PC-9 (cell line): Measurements from ENCODE around the gene PHLPP1. TPM values are rescaled to one million over a fixed set of nuclear protein-coding genes. Genes with fewer than 3 reads are reported as not detected.

Experiments used
- BruUV-seq: library from RNA; stranded (reverse); fragments of 400-500 nt; replicated peaks from 2 replicates; lab custom pipeline; 2021; lab: Mats Ljungman, UMichigan
- CTCF ChIA-PET: fragments of 300-600 bp; sonication (Branson Sonifier 250); formaldehyde crosslinking; loops from one replicate; lab custom pipeline; 2022; ENCODE audit warnings: antibody characterized with exemption; lab: Charles Lee
- POLR2A ChIA-PET: fragments of 300-600 bp; sonication (Branson Sonifier 250); formaldehyde crosslinking; loops from one replicate; lab custom pipeline; 2022; ENCODE audit warnings: antibody characterized with exemption; ENCODE audit not compliant: unreplicated experiment; lab: Charles Lee
- DNase-seq, 2 experiments: peaks; one replicate each; pipeline versions ENCODE4 v3.0.0 to v3.0.0-alpha.2; 2015 to 2022; ENCODE audit warnings: mixed read lengths in 1 of 2
- H2AFZ ChIP-seq: fragments of 200-600 bp; sonication (generic); 2 replicates; pipeline ENCODE4 v1.8.1; 2017; ENCODE audit warnings: antibody characterized with exemption
- H3F3A ChIP-seq: fragments of 200-600 bp; sonication (generic); 2 replicates; pipeline ENCODE4 v1.8.1; 2017; ENCODE audit warnings: antibody characterized with exemption, mild to moderate bottlenecking, low read depth; ENCODE audit not compliant: insufficient read depth
- H3K27ac ChIP-seq: fragments of 200-600 bp; sonication (generic); 2 replicates; pipeline ENCODE4 v1.6.1; 2016; ENCODE audit warnings: mixed run types
- H3K27me3 ChIP-seq: fragments of 200-600 bp; sonication (generic); 2 replicates; pipeline ENCODE4 v1.6.1; 2016; ENCODE audit warnings: low read depth, mixed run types; ENCODE audit not compliant: insufficient read depth
- H3K36me3 ChIP-seq: fragments of 200-600 bp; sonication (generic); 2 replicates; pipeline ENCODE4 v1.6.1; 2016; ENCODE audit warnings: low read depth, mixed run types
- H3K4me1 ChIP-seq: fragments of 200-600 bp; sonication (generic); replicated peaks from 2 replicates; pipeline ENCODE4 v1.6.1; 2016; ENCODE audit warnings: mixed run types; ENCODE audit not compliant: insufficient read depth
- H3K4me2 ChIP-seq: fragments of 200-600 bp; sonication (generic); 2 replicates; pipeline ENCODE4 v1.6.1; 2017; ENCODE audit warnings: mixed run types
- H3K4me3 ChIP-seq: fragments of 200-600 bp; sonication (generic); 2 replicates; pipeline ENCODE4 v1.6.1; 2016; ENCODE audit warnings: mixed run types
- H3K79me2 ChIP-seq: fragments of 200-600 bp; sonication (generic); 2 replicates; pipeline ENCODE4 v1.6.1; 2017; ENCODE audit warnings: low read depth, mixed run types
- H3K9me2 ChIP-seq: fragments of 200-600 bp; sonication (generic); 2 replicates; pipeline ENCODE4 v1.8.1; 2017; ENCODE audit warnings: mild to moderate bottlenecking; ENCODE audit not compliant: insufficient read depth
- H3K9me3 ChIP-seq: fragments of 200-600 bp; sonication (generic); 2 replicates; pipeline ENCODE4 v1.8.1; 2016; ENCODE audit warnings: low read depth; ENCODE audit not compliant: insufficient read depth
- H4K20me1 ChIP-seq: fragments of 200-600 bp; sonication (generic); 2 replicates; pipeline ENCODE4 v1.8.1; 2017; ENCODE audit not compliant: insufficient read depth
- EZH2 ChIP-seq: fragments of 200-600 bp; sonication (generic); IDR thresholded peaks from 2 replicates; pipeline ENCODE4 v1.8.0; 2017; ENCODE audit warnings: antibody characterized with exemption, low read depth
- intact Hi-C: fragments of 100-400 bp; cut with micrococcal nuclease; formaldehyde crosslinking; loops from one replicate; pipeline ENCODE4 v1.10.0; 2022; ENCODE audit not compliant: unreplicated experiment
- total RNA-seq: library from RNA; stranded (reverse); gene quantifications from 2 replicates; pipeline ENCODE4 v1.2.3, GENCODE V29; 2021
- TF ChIP-seq, protein P1 (sequence below): fragments of 200-600 bp; sonication (generic); conservative IDR thresholded peaks from 2 replicates; pipeline ENCODE4 v1.6.1; 2017; ENCODE audit warnings: mixed run types, antibody characterized with exemption, mild to moderate bottlenecking, moderate library complexity

Gene PHLPP1
- total RNA-seq, 1 experiment from 2014 or later, result 21.1 TPM

DNA sequence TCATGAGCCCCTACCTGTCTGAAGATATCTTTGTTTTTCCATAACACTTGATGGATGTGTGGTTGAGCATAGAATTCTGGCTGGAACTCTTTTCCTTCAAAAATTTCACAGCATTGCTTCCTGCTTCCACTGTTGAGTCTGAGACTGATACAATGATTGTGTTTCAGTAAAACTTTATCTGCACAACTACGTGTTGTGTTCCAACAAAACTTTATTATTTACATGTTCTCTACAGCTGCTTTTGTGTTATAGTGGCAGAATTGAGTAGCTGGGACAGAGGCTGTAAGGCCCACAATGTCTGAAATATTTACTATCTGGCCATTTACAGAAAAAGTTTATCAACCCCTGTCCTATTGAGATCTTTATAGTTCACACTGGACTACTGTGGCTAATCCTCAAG, 275.3 kb downstream of the PHLPP1 start:
- no peak for DNase-seq
- Histone ChIP-seq H3K4me1 (peaks cover 19% of the 10 kb centered on the region), H3K36me3 (no peaks in the 10 kb centered on the region), H3K79me2 (no peaks in the 10 kb centered on the region), H3K27ac (no peak overlapping the region), H3F3A (no peaks in the 10 kb centered on the region), H4K20me1 (no peaks in the 10 kb centered on the region), H3K9me2 (no peaks in the 10 kb centered on the region), H2AFZ (no peak overlapping the region), H3K4me3 (no peak overlapping the region), H3K9me3 (no peaks in the 10 kb centered on the region), H3K27me3 (no peaks in the 10 kb centered on the region), H3K4me2 (no peak overlapping the region)
- ChIA-PET POLR2A (interaction anchor here (0.6 kb wide), 1 partner anchor 27 kb away, joined by 5 read pairs; no protein-coding TSS in a partner anchor), CTCF (no interaction called here)
- TF ChIP-seq, protein P1, sequence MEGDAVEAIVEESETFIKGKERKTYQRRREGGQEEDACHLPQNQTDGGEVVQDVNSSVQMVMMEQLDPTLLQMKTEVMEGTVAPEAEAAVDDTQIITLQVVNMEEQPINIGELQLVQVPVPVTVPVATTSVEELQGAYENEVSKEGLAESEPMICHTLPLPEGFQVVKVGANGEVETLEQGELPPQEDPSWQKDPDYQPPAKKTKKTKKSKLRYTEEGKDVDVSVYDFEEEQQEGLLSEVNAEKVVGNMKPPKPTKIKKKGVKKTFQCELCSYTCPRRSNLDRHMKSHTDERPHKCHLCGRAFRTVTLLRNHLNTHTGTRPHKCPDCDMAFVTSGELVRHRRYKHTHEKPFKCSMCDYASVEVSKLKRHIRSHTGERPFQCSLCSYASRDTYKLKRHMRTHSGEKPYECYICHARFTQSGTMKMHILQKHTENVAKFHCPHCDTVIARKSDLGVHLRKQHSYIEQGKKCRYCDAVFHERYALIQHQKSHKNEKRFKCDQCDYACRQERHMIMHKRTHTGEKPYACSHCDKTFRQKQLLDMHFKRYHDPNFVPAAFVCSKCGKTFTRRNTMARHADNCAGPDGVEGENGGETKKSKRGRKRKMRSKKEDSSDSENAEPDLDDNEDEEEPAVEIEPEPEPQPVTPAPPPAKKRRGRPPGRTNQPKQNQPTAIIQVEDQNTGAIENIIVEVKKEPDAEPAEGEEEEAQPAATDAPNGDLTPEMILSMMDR, result no peak
- no peak for TF ChIP-seq EZH2
- intact Hi-C loops, result no loop called here
- BruUV-seq, result no TSS peak

DNA sequence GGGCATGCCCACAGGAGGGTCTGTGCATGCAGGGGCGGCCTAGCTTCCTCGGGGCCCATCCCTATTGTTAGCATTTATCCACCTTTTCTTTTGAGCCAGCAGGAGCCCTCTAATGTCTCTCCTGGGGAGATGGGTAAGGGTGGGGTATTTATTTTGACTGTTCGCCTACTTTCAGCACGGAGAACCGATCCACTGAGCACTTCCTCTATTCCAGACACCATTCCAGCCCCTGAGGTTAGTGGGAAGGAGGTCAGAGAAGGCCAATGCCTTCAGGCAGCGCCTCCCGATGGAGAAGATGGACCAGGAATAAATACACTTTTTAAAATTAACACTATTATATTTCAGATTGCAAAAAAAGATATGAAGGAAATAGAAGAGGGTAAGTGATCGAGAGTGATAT, 276.0 kb downstream of the PHLPP1 start:
- H3K27me3 ChIP-seq, result no peaks in the 10 kb centered on the region
- H3K79me2 ChIP-seq, result no peaks in the 10 kb centered on the region
- intact Hi-C loops, result no loop called here
- BruUV-seq, result no TSS peak
- no peak for TF ChIP-seq EZH2
- H3K27ac ChIP-seq, result no peak overlapping the region
- DNase-seq, result no peak
- no peaks in the 10 kb centered on the region for H3K36me3 ChIP-seq
- H2AFZ ChIP-seq, result no peak overlapping the region
- H3K9me2 ChIP-seq, result no peaks in the 10 kb centered on the region
- H3K4me1 ChIP-seq, result peaks cover 19% of the 10 kb centered on the region
- no peak overlapping the region for H3K4me3 ChIP-seq
- ChIA-PET CTCF (no interaction called here), POLR2A (no interaction called here)
- no peaks in the 10 kb centered on the region for H3K9me3 ChIP-seq
- no peaks in the 10 kb centered on the region for H4K20me1 ChIP-seq
- H3K4me2 ChIP-seq, result no peak overlapping the region
- no peaks in the 10 kb centered on the region for H3F3A ChIP-seq

DNA sequence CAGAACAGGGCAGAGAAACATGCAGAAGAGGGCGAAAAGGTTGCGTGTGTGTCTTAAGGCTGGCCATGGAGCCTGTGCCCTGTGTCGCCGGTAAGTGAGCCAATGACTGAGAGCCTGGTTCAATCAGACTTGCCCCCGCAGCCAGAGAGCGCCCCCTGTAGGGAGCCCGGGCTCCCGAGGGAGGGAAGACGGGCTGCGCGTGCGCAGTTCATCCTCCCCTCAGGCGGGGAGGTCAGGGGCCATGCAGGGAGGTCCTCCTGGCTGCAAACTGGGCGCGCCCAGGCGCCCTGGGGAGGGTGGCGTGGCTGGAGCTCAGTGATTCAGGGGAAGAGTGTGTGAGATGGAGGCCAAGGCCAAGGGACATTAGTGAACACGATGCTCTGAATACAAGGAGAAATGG, 276.6 kb downstream of the PHLPP1 start:
- ChIA-PET POLR2A (no interaction called here), CTCF (no interaction called here)
- Histone ChIP-seq H3K4me1 (peaks cover 19% of the 10 kb centered on the region), H3K9me3 (no peaks in the 10 kb centered on the region), H3K79me2 (no peaks in the 10 kb centered on the region), H4K20me1 (no peaks in the 10 kb centered on the region), H3K4me2 (no peak overlapping the region), H3F3A (no peaks in the 10 kb centered on the region), H2AFZ (no peak overlapping the region), H3K27me3 (no peaks in the 10 kb centered on the region), H3K4me3 (no peak overlapping the region), H3K27ac (no peak overlapping the region), H3K36me3 (no peaks in the 10 kb centered on the region), H3K9me2 (no peaks in the 10 kb centered on the region)
- BruUV-seq, result no TSS peak
- no peak for DNase-seq
- TF ChIP-seq, protein P1, result no peak
- no peak for TF ChIP-seq EZH2
- intact Hi-C loops, result no loop called here

DNA sequence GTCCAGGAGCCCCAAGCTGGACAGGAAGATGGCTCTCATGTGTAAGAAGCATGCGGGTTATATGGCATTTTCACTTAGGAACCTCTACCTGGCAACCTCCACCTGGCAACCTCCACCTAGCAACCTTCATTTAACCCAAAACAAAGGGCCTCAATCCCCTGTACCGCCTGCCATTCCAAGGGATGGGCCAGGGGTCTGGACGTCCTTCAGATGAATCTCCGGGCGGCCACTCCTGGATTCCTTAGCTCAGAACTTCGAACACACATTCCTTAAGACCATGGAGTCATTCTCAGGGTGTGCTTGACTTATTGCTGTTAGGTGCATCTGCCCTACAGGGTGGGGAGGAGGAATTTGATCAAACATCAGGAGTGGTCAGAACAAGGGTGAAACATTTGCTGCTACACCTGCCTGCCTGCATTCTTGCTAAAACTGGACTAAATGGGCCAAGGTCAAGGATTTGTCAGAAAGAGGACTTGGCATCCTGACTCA, 277.6 kb downstream of the PHLPP1 start:
- Histone ChIP-seq H3K27ac (no peak overlapping the region), H3K27me3 (no peaks in the 10 kb centered on the region), H3K4me1 (peaks cover 19% of the 10 kb centered on the region), H3K9me3 (no peaks in the 10 kb centered on the region), H4K20me1 (no peaks in the 10 kb centered on the region), H3K4me3 (no peak overlapping the region), H3K9me2 (no peaks in the 10 kb centered on the region), H2AFZ (no peak overlapping the region), H3K79me2 (no peaks in the 10 kb centered on the region), H3K36me3 (no peaks in the 10 kb centered on the region), H3F3A (no peaks in the 10 kb centered on the region), H3K4me2 (peak overlapping the region; percentile 36)
- POLR2A ChIA-PET, result interaction anchor here (0.5 kb wide), 1 partner anchor 547 kb away, joined by 8 read pairs; no protein-coding TSS in a partner anchor
- peak; percentile 24 to 80 for DNase-seq
- TF ChIP-seq, protein P1, result no peak
- no peak for TF ChIP-seq EZH2
- CTCF ChIA-PET, result interaction anchor here (0.6 kb wide), 1 partner anchor 192 kb away, joined by 13 read pairs; no protein-coding TSS in a partner anchor
- intact Hi-C loops, result no loop called here
- no TSS peak for BruUV-seq
